ENCODE measurements around the gene GTF3C1.

GRCh38 chr16:27481282-27481934 is 68.3 kb downstream of the GTF3C1 start:
- no peak for TF ChIP-seq CTCF (IDR thresholded peaks at IDR 0.05)
- no peak for TF ChIP-seq POLR2A (IDR thresholded peaks at IDR 0.05)
